ENCODE measurements around the gene CLCN4.

CLCN4 gene

DNA sequence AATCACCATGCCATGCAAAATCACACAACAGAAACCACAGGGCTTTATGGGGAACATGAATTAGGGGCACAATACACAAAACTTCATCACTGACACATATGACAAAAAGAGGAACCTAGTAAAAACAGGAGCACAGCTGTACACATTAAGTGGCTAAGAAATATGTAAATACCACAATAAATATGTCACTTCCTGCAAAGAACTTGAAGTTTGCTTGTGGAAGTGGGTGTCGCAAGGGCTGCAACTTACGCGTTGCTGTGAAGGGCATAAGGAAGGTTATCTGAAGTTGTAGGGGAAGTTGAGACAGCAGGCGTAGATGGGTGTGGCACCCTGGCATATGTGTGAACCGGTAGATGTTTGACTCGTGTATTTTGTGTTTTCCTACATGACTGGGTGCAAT, 42.4 kb downstream of the CLCN4 start:
- H3K9ac ChIP-seq (ENCODE audit: low read length): no peak overlapping the region
- H3K4me3 ChIP-seq (ENCODE audit: low read length): no peak overlapping the region
- H3K27me3 ChIP-seq (replicated peaks; ENCODE audit: control insufficient read depth, insufficient read depth, low read length): no peaks in the 10 kb centered on the region
- no peaks in the 10 kb centered on the region for H3K36me3 ChIP-seq (ENCODE audit: control insufficient read depth, insufficient read depth, low read length, severe bottlenecking)
- peaks cover 12% of the 10 kb centered on the region for H3K9me3 ChIP-seq (ENCODE audit: control insufficient read depth, low read length)
- no peak for DNase-seq (ENCODE audit: low read depth)
- no peaks in the 10 kb centered on the region for H3K4me1 ChIP-seq (ENCODE audit: control insufficient read depth, insufficient read depth, low read length)

DNA sequence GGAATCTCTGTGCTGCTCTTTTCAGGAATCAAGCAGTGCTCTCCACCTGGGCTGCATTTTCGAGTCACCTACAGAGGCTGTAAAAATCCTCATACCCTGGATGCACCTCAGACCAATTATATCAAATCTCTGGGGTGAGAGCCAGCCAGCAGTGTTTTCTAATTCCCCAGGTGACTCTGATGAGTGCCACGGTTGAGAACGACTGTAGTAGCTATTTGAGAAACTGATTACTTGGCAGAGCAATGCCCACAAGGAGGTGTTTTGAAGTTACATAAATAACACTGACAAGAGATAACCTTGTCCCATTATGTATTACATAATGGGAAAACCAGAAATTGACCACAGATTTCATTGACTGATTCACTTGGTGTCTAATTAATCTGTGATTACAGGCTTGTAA, 46.8 kb downstream of the CLCN4 start:
- Histone ChIP-seq H3K27me3 (replicated peaks; ENCODE audit: control insufficient read depth, insufficient read depth, low read length) (no peaks in the 10 kb centered on the region), H3K9ac (ENCODE audit: low read length) (no peak overlapping the region), H3K36me3 (ENCODE audit: control insufficient read depth, insufficient read depth, low read length, severe bottlenecking) (no peaks in the 10 kb centered on the region), H3K4me1 (ENCODE audit: control insufficient read depth, insufficient read depth, low read length) (no peaks in the 10 kb centered on the region), H3K9me3 (ENCODE audit: control insufficient read depth, low read length) (no peaks in the 10 kb centered on the region), H3K4me3 (ENCODE audit: low read length) (no peak overlapping the region)
- no peak for DNase-seq (ENCODE audit: low read depth)

GRCh38 chrX:10206317-10206716, 49.5 kb downstream of the CLCN4 start:
- Histone ChIP-seq H3K4me3 (ENCODE audit: low read length) (no peak overlapping the region), H3K9ac (ENCODE audit: low read length) (no peak overlapping the region), H3K9me3 (ENCODE audit: control insufficient read depth, low read length) (no peaks in the 10 kb centered on the region), H3K27me3 (replicated peaks; ENCODE audit: control insufficient read depth, insufficient read depth, low read length) (no peaks in the 10 kb centered on the region), H3K36me3 (ENCODE audit: control insufficient read depth, insufficient read depth, low read length, severe bottlenecking) (no peaks in the 10 kb centered on the region), H3K4me1 (ENCODE audit: control insufficient read depth, insufficient read depth, low read length) (no peaks in the 10 kb centered on the region)
- DNase-seq (ENCODE audit: low read depth): no peak

DNA sequence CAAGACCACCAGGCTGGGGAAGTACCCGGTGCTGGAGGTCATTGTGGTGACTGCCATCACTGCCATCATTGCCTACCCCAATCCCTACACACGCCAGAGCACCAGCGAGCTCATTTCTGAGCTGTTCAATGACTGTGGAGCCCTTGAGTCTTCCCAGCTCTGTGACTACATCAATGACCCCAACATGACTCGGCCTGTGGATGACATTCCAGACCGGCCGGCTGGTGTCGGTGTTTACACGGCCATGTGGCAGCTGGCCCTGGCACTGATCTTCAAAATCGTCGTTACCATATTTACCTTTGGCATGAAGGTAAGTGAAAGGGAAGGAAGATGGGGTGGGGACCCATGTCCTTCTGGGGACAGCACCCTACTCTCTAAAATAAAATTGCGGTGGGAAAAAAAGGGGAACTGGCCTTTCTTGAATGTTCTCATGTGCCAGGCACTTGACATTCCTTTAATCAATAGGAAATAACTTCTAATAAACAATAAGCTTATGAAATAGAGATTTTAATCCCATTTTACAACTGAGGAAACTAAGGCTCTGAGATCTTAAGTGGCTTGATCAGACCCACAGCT, 51.6 kb downstream of the CLCN4 start:
- H3K27me3 ChIP-seq (replicated peaks; ENCODE audit: control insufficient read depth, insufficient read depth, low read length): no peaks in the 10 kb centered on the region
- no peaks in the 10 kb centered on the region for H3K9me3 ChIP-seq (ENCODE audit: control insufficient read depth, low read length)
- no peak for DNase-seq (ENCODE audit: low read depth)
- no peak overlapping the region for H3K4me3 ChIP-seq (ENCODE audit: low read length)
- H3K9ac ChIP-seq (ENCODE audit: low read length): no peak overlapping the region
- no peaks in the 10 kb centered on the region for H3K4me1 ChIP-seq (ENCODE audit: control insufficient read depth, insufficient read depth, low read length)
- no peaks in the 10 kb centered on the region for H3K36me3 ChIP-seq (ENCODE audit: control insufficient read depth, insufficient read depth, low read length, severe bottlenecking)

GRCh38 chrX:10208953-10209352, 52.2 kb downstream of the CLCN4 start:
- Histone ChIP-seq H3K4me3 (ENCODE audit: low read length) (no peak overlapping the region), H3K9me3 (ENCODE audit: control insufficient read depth, low read length) (no peaks in the 10 kb centered on the region), H3K27me3 (replicated peaks; ENCODE audit: control insufficient read depth, insufficient read depth, low read length) (no peaks in the 10 kb centered on the region), H3K4me1 (ENCODE audit: control insufficient read depth, insufficient read depth, low read length) (no peaks in the 10 kb centered on the region), H3K9ac (ENCODE audit: low read length) (no peak overlapping the region), H3K36me3 (ENCODE audit: control insufficient read depth, insufficient read depth, low read length, severe bottlenecking) (peaks cover 1% of the 10 kb centered on the region)
- DNase-seq (ENCODE audit: low read depth): no peak

- Histone ChIP-seq H3K4me3 (ENCODE audit: low read length) (no peak overlapping the region), H3K27me3 (replicated peaks; ENCODE audit: control insufficient read depth, insufficient read depth, low read length) (peaks cover 4% of the 10 kb centered on the region), H3K9ac (ENCODE audit: low read length) (no peak overlapping the region), H3K4me1 (ENCODE audit: control insufficient read depth, insufficient read depth, low read length) (no peaks in the 10 kb centered on the region), H3K9me3 (ENCODE audit: control insufficient read depth, low read length) (no peaks in the 10 kb centered on the region), H3K36me3 (ENCODE audit: control insufficient read depth, insufficient read depth, low read length, severe bottlenecking) (peaks cover 3% of the 10 kb centered on the region)
- DNase-seq (ENCODE audit: low read depth): no peak
Measured at GRCh38 chrX:10212395-10212794, 55.6 kb downstream of the CLCN4 start.

- Histone ChIP-seq H3K4me3 (ENCODE audit: low read length) (no peak overlapping the region), H3K9ac (ENCODE audit: low read length) (no peak overlapping the region), H3K4me1 (ENCODE audit: control insufficient read depth, insufficient read depth, low read length) (no peaks in the 10 kb centered on the region), H3K36me3 (ENCODE audit: control insufficient read depth, insufficient read depth, low read length, severe bottlenecking) (peaks cover 3% of the 10 kb centered on the region), H3K27me3 (replicated peaks; ENCODE audit: control insufficient read depth, insufficient read depth, low read length) (peaks cover 4% of the 10 kb centered on the region), H3K9me3 (ENCODE audit: control insufficient read depth, low read length) (no peaks in the 10 kb centered on the region)
- DNase-seq (ENCODE audit: low read depth): no peak
Measured at GRCh38 chrX:10213716-10214115, 56.9 kb downstream of the CLCN4 start.

DNA sequence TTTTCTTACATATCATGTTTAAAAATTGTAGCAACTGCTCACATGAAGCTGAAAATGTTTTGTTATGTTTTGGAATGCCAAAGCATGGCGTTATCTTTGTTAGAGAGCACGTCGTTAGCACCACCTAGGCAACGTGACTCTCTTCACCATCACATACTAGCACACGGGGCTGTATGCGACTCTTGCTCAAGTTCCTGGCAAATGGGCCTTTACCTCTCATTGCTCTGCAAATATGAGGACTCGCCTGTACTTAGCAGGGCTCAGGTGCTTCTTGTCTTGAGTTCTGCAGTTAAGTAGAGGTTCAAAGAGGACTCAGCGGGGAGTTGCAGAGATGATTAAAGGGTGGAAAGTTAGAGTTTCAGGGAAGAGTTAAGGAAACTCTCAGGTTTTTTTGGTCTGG, 59.4 kb downstream of the CLCN4 start:
- H3K9me3 ChIP-seq (ENCODE audit: control insufficient read depth, low read length): no peaks in the 10 kb centered on the region
- no peak for DNase-seq (ENCODE audit: low read depth)
- no peaks in the 10 kb centered on the region for H3K4me1 ChIP-seq (ENCODE audit: control insufficient read depth, insufficient read depth, low read length)
- H3K4me3 ChIP-seq (ENCODE audit: low read length): no peak overlapping the region
- peaks cover 4% of the 10 kb centered on the region for H3K27me3 ChIP-seq (replicated peaks; ENCODE audit: control insufficient read depth, insufficient read depth, low read length)
- peaks cover 3% of the 10 kb centered on the region for H3K36me3 ChIP-seq (ENCODE audit: control insufficient read depth, insufficient read depth, low read length, severe bottlenecking)
- H3K9ac ChIP-seq (ENCODE audit: low read length): no peak overlapping the region

- H3K27me3 ChIP-seq (replicated peaks; ENCODE audit: control insufficient read depth, insufficient read depth, low read length): peaks cover 4% of the 10 kb centered on the region
- H3K36me3 ChIP-seq (ENCODE audit: control insufficient read depth, insufficient read depth, low read length, severe bottlenecking): peaks cover 3% of the 10 kb centered on the region
- DNase-seq (ENCODE audit: low read depth): no peak
- no peaks in the 10 kb centered on the region for H3K4me1 ChIP-seq (ENCODE audit: control insufficient read depth, insufficient read depth, low read length)
- no peak overlapping the region for H3K4me3 ChIP-seq (ENCODE audit: low read length)
- H3K9me3 ChIP-seq (ENCODE audit: control insufficient read depth, low read length): no peaks in the 10 kb centered on the region
- no peak overlapping the region for H3K9ac ChIP-seq (ENCODE audit: low read length)
Measured at GRCh38 chrX:10217198-10217597, 60.4 kb downstream of the CLCN4 start.

DNA sequence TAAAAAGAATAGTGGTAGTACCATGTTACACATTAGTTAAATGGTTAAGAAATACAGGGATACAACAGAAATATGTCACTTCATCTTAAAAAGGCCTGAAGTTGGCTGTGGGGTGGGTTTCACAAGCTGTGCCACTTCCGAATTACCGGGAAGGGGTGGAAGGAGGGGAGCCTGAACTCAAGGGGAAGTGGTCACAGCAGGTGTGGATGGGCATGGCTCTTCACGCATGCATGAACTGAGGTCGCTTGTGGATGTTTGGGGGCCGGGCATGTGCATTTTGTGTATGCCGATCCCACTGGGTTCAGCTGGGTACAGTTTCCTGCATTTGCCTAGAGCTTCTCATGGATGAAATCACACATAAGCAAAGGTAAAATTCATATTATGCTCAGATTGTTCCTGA, 64.9 kb downstream of the CLCN4 start:
- no peaks in the 10 kb centered on the region for H3K36me3 ChIP-seq (ENCODE audit: control insufficient read depth, insufficient read depth, low read length, severe bottlenecking)
- H3K9ac ChIP-seq (ENCODE audit: low read length): no peak overlapping the region
- DNase-seq (ENCODE audit: low read depth): no peak
- no peaks in the 10 kb centered on the region for H3K4me1 ChIP-seq (ENCODE audit: control insufficient read depth, insufficient read depth, low read length)
- no peak overlapping the region for H3K4me3 ChIP-seq (ENCODE audit: low read length)
- no peaks in the 10 kb centered on the region for H3K27me3 ChIP-seq (replicated peaks; ENCODE audit: control insufficient read depth, insufficient read depth, low read length)
- no peaks in the 10 kb centered on the region for H3K9me3 ChIP-seq (ENCODE audit: control insufficient read depth, low read length)

DNA sequence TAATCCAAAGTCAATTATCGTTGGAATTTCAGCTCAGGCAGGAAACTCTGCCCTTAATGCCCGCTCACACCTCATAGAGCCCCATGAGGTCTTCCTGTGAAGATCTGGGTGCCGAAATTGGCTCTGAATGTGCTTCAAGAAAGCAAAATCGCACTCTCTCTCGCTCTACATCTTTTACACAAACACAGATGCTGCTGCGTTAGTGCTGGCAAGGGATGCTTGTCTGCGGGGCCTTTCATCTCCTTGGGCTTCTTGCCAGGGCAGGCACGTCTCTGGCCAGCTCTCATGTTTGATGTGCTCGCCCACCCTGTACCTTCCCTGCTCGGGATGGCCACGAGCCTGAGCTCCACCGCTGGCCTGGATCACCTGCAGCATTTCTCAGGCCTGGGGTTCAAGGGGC, 66.5 kb downstream of the CLCN4 start:
- Histone ChIP-seq H3K27me3 (replicated peaks; ENCODE audit: control insufficient read depth, insufficient read depth, low read length) (no peaks in the 10 kb centered on the region), H3K4me3 (ENCODE audit: low read length) (no peak overlapping the region), H3K36me3 (ENCODE audit: control insufficient read depth, insufficient read depth, low read length, severe bottlenecking) (no peaks in the 10 kb centered on the region), H3K9me3 (ENCODE audit: control insufficient read depth, low read length) (no peaks in the 10 kb centered on the region), H3K9ac (ENCODE audit: low read length) (no peak overlapping the region), H3K4me1 (ENCODE audit: control insufficient read depth, insufficient read depth, low read length) (no peaks in the 10 kb centered on the region)
- DNase-seq (ENCODE audit: low read depth): no peak

DNA sequence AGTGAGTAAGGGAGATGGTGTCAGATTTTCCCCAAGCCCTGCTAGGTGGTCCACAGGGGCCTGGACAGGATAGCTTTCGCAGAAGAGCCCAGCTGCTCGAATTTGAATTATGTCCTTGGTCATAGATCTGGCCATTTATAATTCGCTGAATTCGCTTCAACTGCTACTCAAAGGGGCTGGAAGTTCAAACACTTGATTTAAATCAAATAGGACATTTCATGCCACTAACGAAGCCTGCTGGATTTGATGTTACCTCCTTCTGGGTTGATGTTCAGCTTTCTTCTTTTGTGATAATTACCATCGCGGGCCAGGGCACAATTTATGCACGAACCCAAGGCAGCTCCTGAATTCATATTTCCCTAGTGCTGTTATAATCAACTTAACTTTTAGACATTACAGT, 67.0 kb downstream of the CLCN4 start:
- no peaks in the 10 kb centered on the region for H3K36me3 ChIP-seq (ENCODE audit: control insufficient read depth, insufficient read depth, low read length, severe bottlenecking)
- H3K27me3 ChIP-seq (replicated peaks; ENCODE audit: control insufficient read depth, insufficient read depth, low read length): no peaks in the 10 kb centered on the region
- H3K4me3 ChIP-seq (ENCODE audit: low read length): no peak overlapping the region
- no peaks in the 10 kb centered on the region for H3K4me1 ChIP-seq (ENCODE audit: control insufficient read depth, insufficient read depth, low read length)
- H3K9ac ChIP-seq (ENCODE audit: low read length): no peak overlapping the region
- no peak for DNase-seq (ENCODE audit: low read depth)
- no peaks in the 10 kb centered on the region for H3K9me3 ChIP-seq (ENCODE audit: control insufficient read depth, low read length)

Measured in adipocyte (in vitro differentiated cells).